ENCODE data around the gene LCE3D. TPM values are rescaled to one million over a fixed set of nuclear protein-coding genes. Genes with fewer than 3 reads are reported as not detected.
A peak's percentile ranks its signal among the peaks of the same experiment; 100 is the strongest.

Gene LCE3D
- polyA plus RNA-seq, 1 donor (not counting 4 experiments of a cell fraction or from before 2014, with no cell fraction given), result 4.4 TPM

DNA sequence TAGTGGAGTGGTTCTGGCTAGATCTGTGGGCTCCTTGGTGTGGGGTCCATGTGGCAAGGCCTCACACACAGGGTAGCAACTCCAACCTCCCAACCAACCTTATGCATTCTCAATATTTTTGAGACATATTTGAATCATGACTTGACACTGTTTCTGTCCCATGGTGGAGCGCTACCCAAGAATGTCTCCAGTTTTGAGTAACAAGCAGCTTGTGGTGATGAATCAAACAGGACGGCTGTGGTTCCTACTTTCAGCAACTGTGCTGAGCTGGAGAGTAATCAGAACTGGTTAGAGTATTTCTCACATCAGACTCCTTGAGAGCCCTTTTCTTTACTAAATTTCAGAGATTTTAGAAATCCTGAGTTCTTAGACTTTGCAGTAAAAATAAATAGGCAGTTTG, 3.1 kb downstream of the LCE3D start:
- Histone ChIP-seq H3K27me3 (ENCODE audit: control insufficient read depth, extremely low read depth, insufficient read depth, low read length) (no peaks in the 10 kb centered on the region), H3K4me2 (ENCODE audit: control insufficient read depth, extremely low read depth, insufficient read depth, low read depth, low read length) (no peak overlapping the region), H3K9ac (ENCODE audit: control insufficient read depth, extremely low read depth, insufficient read depth, low read length) (no peak overlapping the region), H3K9me1 (ENCODE audit: control insufficient read depth, extremely low read depth, insufficient read depth, low read length) (no peaks in the 10 kb centered on the region), H3K4me3 (ENCODE audit: control insufficient read depth in 2 of 3, extremely low read depth in 1 of 3, insufficient read depth in 2 of 3, low read depth in 1 of 3, low read length in 3 of 3) (no peak overlapping the region), H3K27ac (ENCODE audit: control insufficient read depth, insufficient read depth, low read length) (no peak overlapping the region), H2AFZ (ENCODE audit: control insufficient read depth, low read length) (no peak overlapping the region), H3K79me2 (ENCODE audit: control insufficient read depth, insufficient read depth, low read length) (no peaks in the 10 kb centered on the region), H3K36me3 (ENCODE audit: control insufficient read depth in 2 of 2, extremely low read depth in 1 of 2, insufficient read depth in 2 of 2, low read length in 2 of 2) (no peaks in the 10 kb centered on the region), H4K20me1 (ENCODE audit: control insufficient read depth, extremely low read depth, insufficient read depth, low read length) (no peaks in the 10 kb centered on the region), H3K9me3 (ENCODE audit: control insufficient read depth, low read depth, low read length) (no peaks in the 10 kb centered on the region), H3K4me1 (ENCODE audit: control insufficient read depth, extremely low read depth, insufficient read depth, low read length) (peaks cover 6% of the 10 kb centered on the region)
- TF ChIP-seq EZH2 (IDR thresholded peaks at IDR 0.05; ENCODE audit: low read length), result no peak
- TF ChIP-seq, protein P1, sequence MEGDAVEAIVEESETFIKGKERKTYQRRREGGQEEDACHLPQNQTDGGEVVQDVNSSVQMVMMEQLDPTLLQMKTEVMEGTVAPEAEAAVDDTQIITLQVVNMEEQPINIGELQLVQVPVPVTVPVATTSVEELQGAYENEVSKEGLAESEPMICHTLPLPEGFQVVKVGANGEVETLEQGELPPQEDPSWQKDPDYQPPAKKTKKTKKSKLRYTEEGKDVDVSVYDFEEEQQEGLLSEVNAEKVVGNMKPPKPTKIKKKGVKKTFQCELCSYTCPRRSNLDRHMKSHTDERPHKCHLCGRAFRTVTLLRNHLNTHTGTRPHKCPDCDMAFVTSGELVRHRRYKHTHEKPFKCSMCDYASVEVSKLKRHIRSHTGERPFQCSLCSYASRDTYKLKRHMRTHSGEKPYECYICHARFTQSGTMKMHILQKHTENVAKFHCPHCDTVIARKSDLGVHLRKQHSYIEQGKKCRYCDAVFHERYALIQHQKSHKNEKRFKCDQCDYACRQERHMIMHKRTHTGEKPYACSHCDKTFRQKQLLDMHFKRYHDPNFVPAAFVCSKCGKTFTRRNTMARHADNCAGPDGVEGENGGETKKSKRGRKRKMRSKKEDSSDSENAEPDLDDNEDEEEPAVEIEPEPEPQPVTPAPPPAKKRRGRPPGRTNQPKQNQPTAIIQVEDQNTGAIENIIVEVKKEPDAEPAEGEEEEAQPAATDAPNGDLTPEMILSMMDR (optimal IDR thresholded peaks at IDR 0.05 in 1 of 3, IDR thresholded peaks at IDR 0.05 in 1 of 3, conservative IDR thresholded peaks at IDR 0.05 in 1 of 3; ENCODE audit: extremely low read depth in 1 of 3, insufficient read depth in 2 of 3, low read length in 3 of 3), result no peak
- FAIRE-seq, result no peak
- dilution Hi-C loops (cut with MboI; ENCODE audit: extremely low pct_ligation_motif_present, low sequenced_read_pairs), result no loop called here
- DNase-seq (ENCODE audit: low read depth, low spot score), result no peak

DNA sequence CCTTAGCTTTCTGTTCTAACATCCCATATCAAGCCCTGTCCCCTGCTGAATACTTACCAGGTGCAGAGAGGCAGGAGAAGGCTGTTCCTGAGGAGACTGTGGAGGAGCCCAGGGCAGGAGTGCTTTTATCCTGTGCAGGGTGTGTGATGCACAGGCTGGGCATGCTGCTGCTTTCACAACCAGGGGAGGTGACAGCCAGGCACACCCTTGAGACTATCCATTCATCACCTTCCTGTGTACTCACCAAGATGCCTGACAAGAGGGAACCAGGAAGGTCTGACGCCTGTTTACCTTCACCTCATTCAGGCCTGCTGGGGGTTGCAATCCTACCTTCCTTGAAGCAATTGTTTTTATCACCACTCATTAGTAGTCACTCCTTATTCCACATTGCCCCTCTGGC, 13.6 kb downstream of the LCE3D start, which contains the start of gene LCE3E:
LCE3E (minus strand) TSS at position 100 of the 400 bp plus-strand sequence. CDS start 572 bp downstream, outside the sequence.
- H3K9ac ChIP-seq (ENCODE audit: control insufficient read depth, extremely low read depth, insufficient read depth, low read length), result no peak within 1 kb of the TSS
- FAIRE-seq, result peak; percentile 34
- H3K4me1 ChIP-seq (ENCODE audit: control insufficient read depth, extremely low read depth, insufficient read depth, low read length), result peaks cover 12% of the 10 kb centered on the region
- H3K27ac ChIP-seq (ENCODE audit: control insufficient read depth, insufficient read depth, low read length), result no peak within 1 kb of the TSS
- no peaks in the 10 kb centered on the region for H3K9me1 ChIP-seq (ENCODE audit: control insufficient read depth, extremely low read depth, insufficient read depth, low read length)
- no peaks in the 10 kb centered on the region for H3K36me3 ChIP-seq (ENCODE audit: control insufficient read depth in 2 of 2, extremely low read depth in 1 of 2, insufficient read depth in 2 of 2, low read length in 2 of 2)
- DNase-seq (ENCODE audit: low read depth, low spot score), result peak; percentile 55
- H3K4me2 ChIP-seq (ENCODE audit: control insufficient read depth, extremely low read depth, insufficient read depth, low read depth, low read length), result no peak within 1 kb of the TSS
- no peak within 1 kb of the TSS for H2AFZ ChIP-seq (ENCODE audit: control insufficient read depth, low read length)
- no peaks in the 10 kb centered on the region for H4K20me1 ChIP-seq (ENCODE audit: control insufficient read depth, extremely low read depth, insufficient read depth, low read length)
- TF ChIP-seq, protein P1 (optimal IDR thresholded peaks at IDR 0.05 in 1 of 3, IDR thresholded peaks at IDR 0.05 in 1 of 3, conservative IDR thresholded peaks at IDR 0.05 in 1 of 3; ENCODE audit: extremely low read depth in 1 of 3, insufficient read depth in 2 of 3, low read length in 3 of 3), result no peak
- TF ChIP-seq EZH2 (IDR thresholded peaks at IDR 0.05; ENCODE audit: low read length), result no peak
- dilution Hi-C loops (cut with MboI; ENCODE audit: extremely low pct_ligation_motif_present, low sequenced_read_pairs), result no loop called here
- H3K79me2 ChIP-seq (ENCODE audit: control insufficient read depth, insufficient read depth, low read length), result no peaks in the 10 kb centered on the region
- peaks cover 2% of the 10 kb centered on the region for H3K9me3 ChIP-seq (ENCODE audit: control insufficient read depth, low read depth, low read length)
- no peaks in the 10 kb centered on the region for H3K27me3 ChIP-seq (ENCODE audit: control insufficient read depth, extremely low read depth, insufficient read depth, low read length)
- H3K4me3 ChIP-seq (ENCODE audit: control insufficient read depth in 2 of 3, extremely low read depth in 1 of 3, insufficient read depth in 2 of 3, low read depth in 1 of 3, low read length in 3 of 3), result no peak within 1 kb of the TSS

Data from keratinocyte (primary cell).